Right lung (tissue), 5 donors: Measurements from ENCODE around the gene HLA-G. TPM values are rescaled to one million over a fixed set of nuclear protein-coding genes. Genes with fewer than 3 reads are reported as not detected.
"Not testable (repeated sequence)": the region's sequence is repeated elsewhere in the genome, so short reads cannot be mapped to it uniquely, and the experiment has no call there.

Source experiments
- DNase-seq, 2 donors: peaks; one replicate each; pipeline ENCODE4 v3.0.0-alpha.2; 2013
- polyA plus RNA-seq, 5 donors: library from polyadenylated mRNA; unstranded; fragments of 120-200 nt; gene quantifications; one replicate each; pipeline versions ENCODE4 v1.2.1 to v1.2.3, GENCODE V29; 2013; ENCODE audit warnings: inconsistent platforms in 1 of 5, low replicate concordance in 1 of 5; ENCODE audit not compliant: insufficient read length in 5 of 5, insufficient read depth in 1 of 5

HLA-G gene
- polyA plus RNA-seq, 5 donors, result 4.6 to 17.0 (median 10.5) TPM

DNA sequence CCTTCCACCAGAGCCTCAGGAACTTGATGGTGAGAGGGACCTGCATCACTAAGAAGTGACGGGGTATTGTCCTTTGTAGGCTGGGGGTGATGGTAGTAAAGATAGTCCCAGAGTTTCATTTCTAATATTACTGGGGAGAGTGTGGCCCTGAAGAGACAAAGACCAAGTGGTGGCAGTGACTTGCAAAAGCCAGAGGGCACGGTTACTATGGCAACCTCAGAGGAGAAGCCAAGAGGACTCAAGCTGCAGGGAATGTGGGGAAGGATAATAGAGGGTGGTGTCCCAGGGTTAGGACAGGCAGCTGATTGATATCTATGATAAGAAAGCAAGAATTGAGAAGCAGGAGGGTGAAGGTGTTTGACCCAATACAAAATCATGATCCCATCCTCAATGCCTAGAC, 42.5 kb downstream of the HLA-G start:
- DNase-seq, result no peak

DNA sequence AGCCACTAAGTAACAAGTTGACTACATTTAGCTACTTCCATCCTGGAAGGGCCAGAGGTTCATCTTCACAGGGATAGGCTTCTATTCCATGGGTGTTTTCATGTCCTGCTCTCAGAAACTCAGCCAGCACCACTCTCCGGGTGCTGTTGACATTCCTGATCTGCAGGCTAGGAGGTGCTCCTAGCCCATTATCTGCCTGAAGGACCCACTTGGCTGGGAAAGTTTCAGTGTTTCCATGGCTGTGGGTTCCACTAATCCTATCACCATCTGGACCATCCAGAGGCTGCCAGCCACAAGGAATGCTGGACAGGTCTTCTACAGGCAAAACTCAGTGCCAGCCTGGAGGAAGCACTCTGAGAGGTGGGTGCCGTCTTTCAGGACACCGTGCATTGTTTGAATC, 45.2 kb downstream of the HLA-G start:
- DNase-seq, result no peak

DNA sequence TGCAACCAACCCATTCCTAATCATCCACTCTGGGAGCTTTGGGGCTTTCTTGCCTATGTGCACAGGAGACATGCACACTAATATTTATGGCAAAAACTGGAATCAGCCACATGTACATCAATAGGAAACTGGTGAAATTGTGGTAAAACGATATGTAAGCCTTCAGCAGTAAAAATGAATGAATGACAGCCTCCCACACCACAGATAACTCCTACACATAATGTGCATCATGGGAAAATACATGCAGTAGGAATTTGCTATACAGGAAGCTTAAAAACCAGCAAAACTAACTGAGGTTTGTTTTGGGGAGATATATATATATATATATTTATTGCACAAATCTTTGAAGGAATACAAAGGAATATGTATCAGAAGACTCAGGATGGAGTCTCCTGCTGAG, 47.6 kb downstream of the HLA-G start:
- no peak for DNase-seq

DNA sequence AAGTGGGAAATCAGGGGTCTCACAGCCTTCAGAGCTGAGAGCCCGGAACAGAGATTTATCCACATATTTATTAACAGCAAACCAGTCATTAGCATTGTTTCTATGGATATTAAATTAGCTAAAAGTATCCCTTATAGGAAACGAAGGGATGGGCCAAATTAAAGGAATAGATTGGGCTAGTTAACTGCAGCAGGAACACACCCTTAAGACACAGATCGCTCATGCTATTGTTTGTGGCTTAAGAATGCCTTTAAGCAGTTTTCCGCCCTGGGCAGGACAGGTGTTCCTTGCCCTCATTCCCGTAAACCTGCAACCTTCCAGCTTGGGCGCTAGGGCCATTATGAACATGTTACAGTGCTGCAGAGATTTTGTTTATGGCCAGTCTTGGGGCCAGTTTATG, 48.1 kb downstream of the HLA-G start:
- not testable (repeated sequence) for DNase-seq

Other genes with a start within 250 kb of the HLA-G start
- under 1 TPM in 4 of 5 donors, not detected in 1; 0.07 to 0.20 (median 0.17) TPM for gene OR2H2, start 242.7 kb upstream of the HLA-G start, polyA plus RNA-seq
- gene GABBR1, start 194.6 kb upstream of the HLA-G start, polyA plus RNA-seq, result 100 to 1,000 TPM in 1 of 5 donors, 10 to 100 TPM in 4; 85.5 to 122 (median 88.1) TPM
- gene MOG, start 170.7 kb upstream of the HLA-G start, polyA plus RNA-seq, result under 1 TPM in 1 of 5 donors, not detected in 4; 0.13 TPM
- gene ZFP57, start 146.7 kb upstream of the HLA-G start, polyA plus RNA-seq, result under 1 TPM in 1 of 5 donors, not detected in 4; 0.61 TPM
- 10 to 100 TPM; 15.5 to 20.2 (median 18.3) TPM for gene HLA-F, start 104.4 kb upstream of the HLA-G start, polyA plus RNA-seq
- gene HLA-A, start 114.7 kb downstream of the HLA-G start, polyA plus RNA-seq, result 100 to 1,000 TPM; 188 to 335 (median 269) TPM
- gene POLR1H, start 233.4 kb downstream of the HLA-G start, polyA plus RNA-seq, result 10 to 100 TPM; 37.3 to 46.4 (median 40.2) TPM
- 10 to 100 TPM; 55.4 to 59.6 (median 57.2) TPM for gene PPP1R11, start 239.4 kb downstream of the HLA-G start, polyA plus RNA-seq
- gene RNF39, start 247.9 kb downstream of the HLA-G start, polyA plus RNA-seq, result 1 to 10 TPM in 3 of 5 donors, under 1 TPM in 2; 0.64 to 1.4 (median 1.2) TPM